ENCODE data around the gene NKX1-1. TPM values are rescaled to one million over a fixed set of nuclear protein-coding genes. Genes with fewer than 3 reads are reported as not detected.

The NKX1-1 gene
- total and polyA plus RNA-seq, 2 experiments from 2014 or later: not detected

GRCh38 chr4:1427010-1427409, 20.8 kb upstream of the NKX1-1 start (continued):
- TF ChIP-seq ZNF462 (CRISPR knock-in tag; IDR thresholded peaks at IDR 0.05) (no peak), ETS1 (IDR thresholded peaks at IDR 0.05) (no peak)

- no peaks in the 10 kb centered on the region for H3K4me1 Mint-ChIP-seq
- no peaks in the 10 kb centered on the region for H3K9me3 Mint-ChIP-seq
- no peaks in the 10 kb centered on the region for H3K36me3 ChIP-seq (ENCODE audit: insufficient read depth)
- no peaks in the 10 kb centered on the region for H3K36me3 Mint-ChIP-seq (ENCODE audit: low read depth)
- no peaks in the 10 kb centered on the region for H3K9me2 ChIP-seq (ENCODE audit: insufficient read depth)
- H3K27ac ChIP-seq (ENCODE audit: low read depth): no peak overlapping the region
- no peak for DNase-seq (ENCODE audit: low spot score)
- H2AFZ ChIP-seq: no peak overlapping the region
- H3K79me2 ChIP-seq (replicated peaks; ENCODE audit: insufficient read depth): no peaks in the 10 kb centered on the region
- H3K27me3 ChIP-seq (ENCODE audit: insufficient read depth): no peaks in the 10 kb centered on the region
- no peak overlapping the region for H3K4me2 ChIP-seq
- no peak overlapping the region for H3K4me3 Mint-ChIP-seq
- H3K27me3 Mint-ChIP-seq (ENCODE audit: insufficient read depth, low read depth, poor library complexity): peaks cover 12% of the 10 kb centered on the region
- no peaks in the 10 kb centered on the region for H3F3A ChIP-seq (replicated peaks; ENCODE audit: low read depth)
- no peak overlapping the region for H3K27ac Mint-ChIP-seq
- no peaks in the 10 kb centered on the region for H3K4me1 ChIP-seq (ENCODE audit: insufficient read depth)
- no peak for ATAC-seq
- H4K20me1 ChIP-seq (replicated peaks; ENCODE audit: insufficient read depth): no peaks in the 10 kb centered on the region
- H3K4me3 ChIP-seq: no peak overlapping the region
- TF ChIP-seq ZNF114 (CRISPR knock-in tag; IDR thresholded peaks at IDR 0.05) (no peak), CTCF (conservative IDR thresholded peaks at IDR 0.05; ENCODE audit: low read depth in 2 of 2) (no peak), REST (IDR thresholded peaks at IDR 0.05; ENCODE audit: unreplicated experiment) (no peak), EZH2phosphoT487 (IDR thresholded peaks at IDR 0.05; ENCODE audit: unreplicated experiment) (no peak), POLR2AphosphoS5 (IDR thresholded peaks at IDR 0.05; ENCODE audit: low read depth) (no peak), JUNB (IDR thresholded peaks at IDR 0.05; ENCODE audit: unreplicated experiment) (no peak), ETS1 (IDR thresholded peaks at IDR 0.05) (no peak), STAT1 (IDR thresholded peaks at IDR 0.05; ENCODE audit: unreplicated experiment) (no peak), NANOG (IDR thresholded peaks at IDR 0.05; ENCODE audit: borderline replicate concordance) (no peak)
Observed at GRCh38 chr4:1421657-1422056, 15.4 kb upstream of the NKX1-1 start.
